ENCODE measurements around the gene RGS16.

DNA sequence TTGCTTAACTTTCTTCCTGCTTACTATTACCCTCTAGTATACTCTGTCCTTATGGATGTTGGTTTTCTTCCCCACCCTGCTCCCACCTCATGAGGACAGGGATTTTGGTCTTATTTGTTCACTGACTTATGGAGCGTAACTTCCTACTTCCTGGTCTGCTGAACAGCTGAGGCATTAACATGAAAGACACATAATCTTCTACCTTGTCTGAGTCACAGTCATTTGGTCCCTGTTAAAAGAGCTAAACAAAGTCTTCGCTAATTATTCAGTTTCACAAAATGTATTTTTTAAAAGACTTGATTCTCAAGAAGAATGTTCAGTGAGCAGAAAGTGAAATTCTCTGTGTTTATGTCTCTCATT lies 33.6 kb downstream of the RGS16 start:
- no peak for TF ChIP-seq CTCF (IDR thresholded peaks at IDR 0.05; ENCODE audit: borderline replicate concordance, extremely low read depth, low read length, poor library complexity, severe bottlenecking)
- TF ChIP-seq EZH2 (IDR thresholded peaks at IDR 0.05; ENCODE audit: borderline replicate concordance, low read depth, low read length, severe bottlenecking), result no peak
